Pancreas (tissue), 10 donors: Measurements from ENCODE around the gene SNX21. TPM values are rescaled to one million over a fixed set of nuclear protein-coding genes. Genes with fewer than 3 reads are reported as not detected.

ENCODE experiments used
- ATAC-seq, 4 donors: fragments of 200-7000 bp; cut with Tn5 transposase; one replicate each; pipeline versions ENCODE4 v1.8.0 to v1.9.1; 2020; ENCODE audit warnings: mild to moderate bottlenecking in 4 of 4, moderate library complexity in 4 of 4
- DNase-seq, 6 donors: peaks; one replicate each; pipeline ENCODE4 v3.0.0-alpha.2; 2020
- FAIRE-seq: peaks from 2 replicates; lab custom pipeline; 2012; peaks lifted over from hg19 to GRCh38; lab: Jason Lieb, UNC
- H3K27ac ChIP-seq, 4 donors: fragments of 200-600 bp; sonication (generic); 1 replicate in 3 of 4; 2 replicates in 1 of 4; pipeline versions ENCODE4 v1.5.0 to v1.8.0; 2020
- H3K27me3 ChIP-seq, 4 donors: fragments of 200-600 bp; one replicate each; pipeline ENCODE4 v1.8.0; 2021
- H3K36me3 ChIP-seq, 3 donors: fragments of 200-600 bp; sonication (generic) in 1 of 3; one replicate each; pipeline versions ENCODE4 v1.5.0 to v1.8.0; 2020 to 2021
- H3K4me1 ChIP-seq, 3 donors: fragments of 200-600 bp; one replicate each; pipeline ENCODE4 v1.8.0; 2021
- H3K4me3 ChIP-seq, 4 donors: fragments of 200-600 bp; sonication (generic) in 2 of 4; one replicate each; pipeline versions ENCODE4 v1.5.0 to v1.8.0; 2020 to 2021
- H3K9me3 ChIP-seq, 4 donors: fragments of 200-600 bp; one replicate each; pipeline ENCODE4 v1.8.0; 2021
- CTCF ChIP-seq, 4 donors: fragments of 200-600 bp; sonication (generic) in 3 of 4; IDR thresholded peaks; one replicate each; pipeline versions ENCODE4 v1.5.0 to v1.8.0; 2021; ENCODE audit warnings: antibody characterized with exemption in 4 of 4
- WGBS, 2 donors: extraction: QIAGEN DNeasy Blood & Tissue Kit; methylation state at CpG; one replicate each; pipeline ENCODE4 v1.1.7; 2013; 5-methylcytosine and 5-hydroxymethylcytosine counted together
- intact Hi-C, 3 donors: fragments of 100-400 bp; cut with DNase I; formaldehyde crosslinking; loops; one replicate each; pipeline versions ENCODE4 v1.11.1 to v1.14.2; 2022
- polyA plus RNA-seq, 2 donors: library from polyadenylated mRNA; stranded (reverse); fragments of 200-250 nt; gene quantifications; one replicate each; pipeline ENCODE4 v1.2.3, GENCODE V29; 2013
- total RNA-seq, 6 donors: library from RNA; stranded (reverse); fragmentation: NEBNext Ultra II Directional in 4 of 6; extraction: Animal tissue kit (Norgen Biotek cat#: 25700) in 4 of 6; gene quantifications; one replicate each; pipeline versions ENCODE4 v1.2.1 to v1.2.4, GENCODE V29; 2021 to 2023
- donor health status: healthy with polysubstance abuse.
- donor health status: DM: no; HTN: no; CAD: no; lungs with moderate emphysema.
- donor health status: DM: no; HTN: no; CAD: no.
- donor health status: control.
- donor health status: control.
- donor health status: Bipolar disorder and iron deficiency.
- donor health status: DM: yes; HTN: yes; CAD: no.
- donor health status: DM: no; HTN: no; CAD: no.
- donor health status: DM: no; HTN: no; CAD: no.
- donor health status: DM: yes; HTN: yes; CAD: no.

The SNX21 gene
- total and polyA plus RNA-seq, 8 donors: 4.6 to 22.6 (median 6.7) TPM

- ATAC-seq (peak in 2 of 4 donors; percentile 7 to 33), FAIRE-seq (no peak), DNase-seq (no peak)
- Histone ChIP-seq H3K27me3 (no peaks in the 10 kb centered on the region), H3K36me3 (peaks cover 0 to 49% (median 8%) of the 10 kb centered on the region in 3 donors), H3K9me3 (no peaks in the 10 kb centered on the region), H3K4me3 (no peak overlapping the region), H3K4me1 (no peaks in the 10 kb centered on the region), H3K27ac (no peak overlapping the region)
- no peak for TF ChIP-seq CTCF (IDR thresholded peaks at IDR 0.05)
- WGBS, 2 donors: 80 to 82% methylated on average over 5 of the region's 5 CpGs
- intact Hi-C loops: no loop called here
These were observed 8.7 kb downstream of the SNX21 start for GRCh38 chr20:45842169-45842812.

GRCh38 chr20:45843506-45843905 lies 9.9 kb downstream of the SNX21 start:
- Histone ChIP-seq H3K4me1 (no peaks in the 10 kb centered on the region), H3K36me3 (peaks cover 0 to 50% (median 11%) of the 10 kb centered on the region in 3 donors), H3K4me3 (no peak overlapping the region), H3K9me3 (no peaks in the 10 kb centered on the region), H3K27me3 (no peaks in the 10 kb centered on the region), H3K27ac (no peak overlapping the region)
- whole genome bisulfite sequencing, 2 donors: 89 to 90% methylated on average over 14 of the region's 14 CpGs
- no peak for TF ChIP-seq CTCF (IDR thresholded peaks at IDR 0.05)
- no peak for FAIRE-seq
- no peak for DNase-seq
- intact Hi-C loops: no loop called here
- ATAC-seq: no peak

- H3K36me3 ChIP-seq: peaks cover 0 to 50% (median 11%) of the 10 kb centered on the region in 3 donors
- intact Hi-C loops: no loop called here
These were observed 11.9 kb downstream of the SNX21 start for GRCh38 chr20:45845452-45845851.

GRCh38 chr20:45848421-45848820 lies 14.8 kb downstream of the SNX21 start:
- H3K9me3 ChIP-seq: no peaks in the 10 kb centered on the region
- intact Hi-C loops: no loop called here
- peaks cover 0 to 29% (median 10%) of the 10 kb centered on the region in 3 donors for H3K36me3 ChIP-seq
- H3K27ac ChIP-seq: no peak overlapping the region
- H3K4me3 ChIP-seq: no peak overlapping the region
- TF ChIP-seq CTCF (IDR thresholded peaks at IDR 0.05): no peak
- DNase-seq (no peak), FAIRE-seq (no peak), ATAC-seq (no peak)
- no peaks in the 10 kb centered on the region for H3K4me1 ChIP-seq
- H3K27me3 ChIP-seq: no peaks in the 10 kb centered on the region
- 92 to 96% methylated on average over 8 of the region's 8 CpGs for WGBS, 2 donors

More at GRCh38 chr20:45845452-45845851, 11.9 kb downstream of the SNX21 start:
- Histone ChIP-seq H3K27ac (no peak overlapping the region), H3K9me3 (no peaks in the 10 kb centered on the region), H3K4me3 (no peak overlapping the region), H3K27me3 (no peaks in the 10 kb centered on the region), H3K4me1 (no peaks in the 10 kb centered on the region)
- no peak for TF ChIP-seq CTCF (IDR thresholded peaks at IDR 0.05)
- FAIRE-seq (no peak), DNase-seq (no peak), ATAC-seq (no peak)

- DNase-seq: no peak
- no peak for TF ChIP-seq CTCF (IDR thresholded peaks at IDR 0.05)
- no peak overlapping the region for H3K4me3 ChIP-seq
- no peak for FAIRE-seq
- WGBS, 2 donors: 92% methylated on average over 8 of the region's 8 CpGs
- no peaks in the 10 kb centered on the region for H3K27me3 ChIP-seq
- no peak for ATAC-seq
- no peaks in the 10 kb centered on the region for H3K4me1 ChIP-seq
- intact Hi-C loops: no loop called here
- H3K36me3 ChIP-seq: peaks cover 0 to 22% (median 3%) of the 10 kb centered on the region in 3 donors
- H3K27ac ChIP-seq: no peak overlapping the region
- H3K9me3 ChIP-seq: no peaks in the 10 kb centered on the region
These were observed 15.5 kb downstream of the SNX21 start for GRCh38 chr20:45848969-45849582.
